ENCODE data around the gene UQCC3.
"Not testable (repeated sequence)": the region's sequence is repeated elsewhere in the genome, so short reads cannot be mapped to it uniquely, and the experiment has no call there.

UQCC3 gene

DNA sequence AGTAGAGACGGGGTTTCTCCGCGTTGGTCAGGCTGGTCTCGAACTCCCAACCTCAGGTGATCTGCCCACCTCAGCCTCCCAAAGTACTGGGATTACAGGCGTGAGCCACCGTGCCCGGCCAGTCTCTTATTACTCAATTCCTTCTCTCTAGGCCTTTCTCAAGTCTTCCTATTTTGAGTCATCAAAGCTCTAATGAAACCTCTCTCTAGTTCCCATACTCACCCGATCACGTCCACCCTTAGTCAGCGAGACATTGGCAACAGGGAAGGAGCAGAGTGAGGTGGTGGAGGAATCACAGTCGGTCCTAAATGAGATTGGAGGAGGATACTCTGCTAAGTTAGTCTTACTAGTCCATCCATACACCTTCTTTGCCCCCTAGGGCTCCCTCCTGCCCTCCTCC is 30.8 kb downstream of the UQCC3 start:
- DNase-seq (ENCODE audit: low read depth, low spot score) = no peak

GRCh38 chr11:62703921-62704320 is 32.4 kb downstream of the UQCC3 start:
- not testable (repeated sequence) for DNase-seq (ENCODE audit: low read depth, low spot score)

DNA sequence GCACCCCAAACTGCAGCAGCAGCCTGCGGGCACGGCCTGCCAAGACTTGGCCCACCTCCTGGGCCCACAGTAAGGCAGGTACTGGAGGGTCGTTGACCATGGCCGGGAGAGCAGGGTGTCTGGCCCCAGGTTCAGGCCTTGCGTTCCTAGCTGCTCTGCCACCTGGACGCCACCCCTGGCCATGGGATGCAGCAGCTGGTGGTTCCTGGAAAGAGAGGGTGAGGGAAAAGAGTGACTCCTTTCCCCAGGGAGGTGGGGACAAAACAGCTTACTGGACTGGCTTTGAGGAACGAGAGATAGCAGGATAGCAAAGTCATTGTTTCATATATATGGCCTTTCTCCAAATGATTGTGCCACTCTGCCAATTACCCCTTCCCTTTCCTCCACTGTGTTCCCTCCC is 33.9 kb downstream of the UQCC3 start:
- no peak for DNase-seq (ENCODE audit: low read depth, low spot score)

- peak; percentile 58 for DNase-seq (ENCODE audit: low read depth, low spot score)
These were observed 34.7 kb downstream of the UQCC3 start for GRCh38 chr11:62705880-62706849.

DNA sequence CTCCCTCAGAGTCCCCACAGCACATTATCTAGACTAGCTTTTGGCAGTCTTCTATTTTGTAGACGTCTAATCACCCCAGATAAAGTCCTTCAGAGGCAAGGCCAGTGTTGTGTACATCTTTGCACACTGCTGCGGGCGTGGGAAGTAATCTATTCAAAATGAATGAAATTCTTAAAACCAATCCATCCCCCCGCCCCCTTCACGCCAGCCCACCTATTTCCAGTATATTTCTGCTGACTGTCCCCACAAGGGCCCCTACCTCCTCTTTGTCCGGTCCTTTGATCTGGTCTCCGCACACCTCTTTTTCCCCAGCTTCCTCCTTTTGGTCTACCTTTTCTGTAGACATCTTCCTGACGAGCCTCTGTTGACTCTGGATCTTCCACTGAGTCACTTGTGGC is 35.4 kb downstream of the UQCC3 start:
- no peak for DNase-seq (ENCODE audit: low read depth, low spot score)

DNA sequence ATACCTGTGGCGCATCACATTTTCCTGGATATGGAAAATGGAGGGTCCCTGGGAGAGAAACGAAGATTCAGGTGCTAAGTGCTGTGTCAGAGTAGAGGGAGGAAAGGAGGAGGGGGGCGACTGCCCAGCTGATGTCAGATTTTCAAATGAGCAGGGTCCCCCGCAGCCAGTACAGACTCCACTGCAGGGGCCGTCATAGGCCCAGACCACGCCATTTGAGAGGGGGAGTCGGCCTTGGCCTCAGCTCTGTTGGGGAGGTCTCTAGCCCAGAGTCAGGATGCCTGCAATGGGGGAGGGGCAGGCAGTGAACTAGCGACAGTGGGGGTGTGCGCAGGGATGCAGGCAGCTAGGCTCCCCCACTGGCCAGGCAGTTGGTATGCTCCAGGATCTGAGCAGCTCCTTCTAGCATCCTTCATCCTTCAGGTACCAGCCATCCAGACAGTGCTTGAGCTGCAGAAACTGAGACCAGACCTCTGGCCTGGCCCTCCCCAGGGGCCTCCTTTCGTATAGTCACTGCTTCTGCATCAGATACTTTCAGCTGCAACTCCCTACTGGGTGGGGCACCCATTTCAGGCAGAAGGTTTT is 35.9 kb downstream of the UQCC3 start, which contains the start of the genes BSCL2 and GNG3:
Gene BSCL2 (minus strand): TSS at position 148 of the 585 bp plus-strand sequence. CDS start 229 bp downstream, outside the sequence.
Gene GNG3 (plus strand): TSS at position 400 of the 585 bp plus-strand sequence. CDS start 620 bp downstream, outside the sequence.
- DNase-seq (ENCODE audit: low read depth, low spot score) = no peak

DNA sequence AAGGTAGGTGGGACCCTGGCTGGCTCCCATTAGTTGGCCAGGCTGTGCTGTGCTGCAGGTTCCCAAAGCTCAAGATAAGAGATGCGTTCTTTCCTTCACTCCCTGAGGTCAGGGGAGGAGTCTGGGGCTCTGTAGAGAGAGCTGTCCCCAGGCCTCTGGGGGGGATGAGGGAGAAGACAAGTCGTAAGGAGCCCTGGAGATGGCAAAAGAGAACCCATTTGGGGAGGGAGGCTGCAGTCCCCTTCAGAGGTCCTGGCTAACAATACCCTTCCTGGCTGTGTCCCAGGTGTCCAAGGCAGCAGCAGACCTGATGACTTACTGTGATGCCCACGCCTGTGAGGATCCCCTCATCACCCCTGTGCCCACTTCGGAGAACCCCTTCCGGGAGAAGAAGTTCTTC is 36.9 kb downstream of the UQCC3 start:
- no peak for DNase-seq (ENCODE audit: low read depth, low spot score)

GRCh38 chr11:62708793-62709192 is 37.3 kb downstream of the UQCC3 start:
- no peak for DNase-seq (ENCODE audit: low read depth, low spot score)

GRCh38 chr11:62709247-62710000 is 38.0 kb downstream of the UQCC3 start:
- DNase-seq (ENCODE audit: low read depth, low spot score) = peak; percentile 91

DNA sequence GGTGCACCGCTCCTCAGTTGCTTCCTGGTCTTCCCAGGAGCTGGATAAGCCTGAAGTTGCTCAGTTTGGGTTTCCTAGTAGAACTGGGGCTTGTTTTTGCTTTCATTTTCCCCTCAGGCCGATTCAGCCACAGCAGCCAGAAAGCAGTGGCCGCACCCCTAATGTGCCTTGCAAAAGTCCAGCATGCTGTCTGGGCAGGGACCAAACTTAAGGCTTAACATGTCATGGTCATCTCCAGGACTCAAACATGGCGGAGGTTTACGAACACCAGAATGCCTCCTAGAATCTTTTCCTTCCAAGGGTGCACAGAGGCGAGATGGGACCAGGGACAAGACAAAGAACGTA is 38.5 kb downstream of the UQCC3 start:
- DNase-seq (ENCODE audit: low read depth, low spot score) = no peak

GRCh38 chr11:62712276-62712812 is 40.9 kb downstream of the UQCC3 start:
- no peak for DNase-seq (ENCODE audit: low read depth, low spot score)

DNA sequence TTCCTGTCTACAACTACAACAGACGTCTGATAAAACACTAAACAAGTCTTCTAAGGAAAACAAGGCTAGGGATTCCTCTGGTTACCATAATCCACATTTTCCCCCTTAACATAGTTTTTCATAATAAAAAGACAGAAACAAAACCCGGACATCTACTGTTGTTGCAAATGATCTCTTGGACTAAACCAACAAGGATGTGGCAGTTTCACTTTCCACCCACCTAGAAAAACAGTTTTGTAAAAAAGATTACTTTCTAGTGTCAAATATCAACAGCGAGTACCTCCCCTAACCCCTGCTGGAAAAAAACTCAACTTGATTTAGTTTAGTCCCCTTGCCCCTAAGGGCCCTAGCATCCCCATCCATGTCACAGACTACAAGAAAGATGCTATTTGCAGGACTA is 41.4 kb downstream of the UQCC3 start:
- DNase-seq (ENCODE audit: low read depth, low spot score) = no peak

DNA sequence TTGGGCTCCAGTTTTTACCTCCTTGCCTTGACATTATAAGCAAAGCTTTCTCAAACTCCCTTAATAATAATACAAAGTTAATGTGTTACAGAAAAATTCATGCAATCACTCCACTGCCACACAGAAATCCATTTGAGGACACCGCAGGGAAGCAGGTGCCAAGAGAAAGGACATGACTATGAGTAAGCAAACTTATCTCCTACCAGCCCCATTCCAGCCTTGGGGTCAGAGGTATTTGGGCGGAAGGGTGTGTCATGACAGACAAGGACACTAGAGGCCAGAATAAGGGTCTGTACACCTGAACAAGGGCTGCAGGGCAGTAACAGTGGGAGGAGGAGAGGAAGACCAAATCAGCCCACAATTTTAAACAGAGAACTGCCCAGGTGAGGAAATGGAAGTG is 41.9 kb downstream of the UQCC3 start:
- DNase-seq (ENCODE audit: low read depth, low spot score) = no peak

DNA sequence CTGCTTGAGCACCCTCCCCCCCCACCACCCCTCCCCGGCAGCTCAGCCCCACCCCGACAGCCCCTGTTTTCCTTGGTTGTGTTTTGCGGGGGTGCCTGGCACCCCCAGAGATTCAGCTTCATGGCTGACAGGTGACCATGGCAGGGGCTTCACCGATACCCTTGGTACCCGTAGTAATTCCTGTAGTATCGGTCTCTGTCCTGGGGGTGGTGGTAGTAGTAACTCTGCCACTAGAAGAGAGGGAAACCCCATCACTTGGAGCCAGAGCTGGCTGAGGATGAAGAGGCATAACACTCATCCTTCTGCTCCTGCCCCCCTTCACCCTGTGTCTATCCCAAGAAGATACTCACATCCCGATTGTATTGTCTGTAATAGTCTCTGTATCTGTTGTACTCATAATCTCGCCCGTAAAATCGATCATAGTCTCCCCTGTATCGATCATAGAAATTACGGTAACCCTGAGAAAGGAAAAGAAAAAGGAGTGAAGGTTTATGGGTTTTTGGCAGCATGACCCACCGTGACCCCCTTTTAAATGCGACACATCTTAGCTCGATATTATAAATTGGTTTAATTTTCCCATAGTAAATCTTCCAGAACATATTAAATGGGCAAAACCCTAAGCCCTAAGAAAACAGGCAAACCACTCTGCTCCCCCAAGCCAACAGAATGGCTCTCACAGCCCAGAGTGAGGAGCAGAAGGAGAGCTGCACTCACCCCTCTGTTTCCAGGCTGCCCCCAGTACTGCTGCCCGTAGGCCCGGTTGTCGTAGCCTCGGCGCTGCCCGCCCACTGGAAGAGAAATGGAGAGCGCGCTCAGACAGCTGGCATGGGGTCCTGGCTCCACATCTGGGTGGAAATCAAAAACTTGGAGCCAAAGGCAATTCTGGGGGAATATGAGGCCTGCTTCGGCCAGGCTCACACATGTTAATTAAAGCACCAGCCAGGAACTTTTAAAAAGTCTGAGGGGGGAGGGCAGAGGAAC is 44.0 kb downstream of the UQCC3 start:
- no peak for DNase-seq (ENCODE audit: low read depth, low spot score)

GRCh38 chr11:62716206-62716605 is 44.7 kb downstream of the UQCC3 start:
- no peak for DNase-seq (ENCODE audit: low read depth, low spot score)

DNA sequence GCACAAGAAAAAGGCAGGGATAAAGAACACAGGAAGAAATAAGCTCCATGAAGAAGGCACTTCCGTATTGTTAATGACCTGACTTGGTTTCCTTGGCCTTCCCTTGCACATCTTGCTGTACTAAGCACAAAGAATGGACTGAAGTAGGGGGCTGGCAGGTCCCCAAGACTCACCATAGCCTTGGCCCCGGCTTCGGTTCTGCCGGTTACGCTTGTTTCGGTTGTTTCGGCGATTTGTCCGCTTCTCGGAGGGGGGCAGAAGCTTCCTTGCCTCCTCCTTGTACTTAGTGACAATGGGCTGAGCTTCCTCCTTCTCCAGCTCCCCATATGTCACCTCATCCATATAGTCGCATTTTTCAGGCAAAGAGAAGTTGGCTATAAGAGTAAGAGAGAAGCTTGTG is 45.3 kb downstream of the UQCC3 start:
- no peak for DNase-seq (ENCODE audit: low read depth, low spot score)

- DNase-seq (ENCODE audit: low read depth, low spot score) = no peak
These were observed 48.0 kb downstream of the UQCC3 start for GRCh38 chr11:62719302-62719978.

DNA sequence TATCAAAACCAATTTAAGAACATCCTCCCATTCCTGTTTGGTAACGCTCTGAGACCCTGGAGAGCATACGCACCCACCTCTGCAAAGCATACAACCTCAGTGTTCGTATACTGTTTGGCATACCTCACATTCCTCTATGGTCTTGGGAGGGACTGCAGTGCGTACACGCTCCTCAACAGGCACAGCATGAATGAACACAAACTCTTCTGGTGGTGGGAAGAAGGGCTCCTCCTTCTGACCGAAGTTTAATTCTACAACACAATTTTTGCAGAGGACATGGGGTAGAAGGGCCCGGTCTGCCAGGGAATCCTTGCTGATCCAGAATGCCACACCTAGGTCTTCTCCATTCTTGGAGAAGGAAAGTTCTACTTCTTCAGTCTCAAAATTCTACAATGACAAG is 50.5 kb downstream of the UQCC3 start:
- no peak for DNase-seq (ENCODE audit: low read depth, low spot score)

All from brain pericyte (primary cell).